GM18505 (cell line): ENCODE results near the gene TGIF2.
"Not testable (repeated sequence)": the region's sequence is repeated elsewhere in the genome, so short reads cannot be mapped to it uniquely, and the experiment has no call there.

ENCODE experiments used
- ATAC-seq: cut with Tn5 transposase; IDR thresholded peaks from one replicate; pipeline ENCODE4 v1.9.1; 2021; ENCODE audit not compliant: unreplicated experiment
- POLR2A ChIP-seq: IDR thresholded peaks from 4 replicates; pipeline ENCODE4 v1.6.1; 2011; ENCODE audit warnings: borderline replicate concordance; ENCODE audit not compliant: insufficient read depth, insufficient read length; ENCODE audit errors: extremely low read depth

Gene TGIF2

DNA sequence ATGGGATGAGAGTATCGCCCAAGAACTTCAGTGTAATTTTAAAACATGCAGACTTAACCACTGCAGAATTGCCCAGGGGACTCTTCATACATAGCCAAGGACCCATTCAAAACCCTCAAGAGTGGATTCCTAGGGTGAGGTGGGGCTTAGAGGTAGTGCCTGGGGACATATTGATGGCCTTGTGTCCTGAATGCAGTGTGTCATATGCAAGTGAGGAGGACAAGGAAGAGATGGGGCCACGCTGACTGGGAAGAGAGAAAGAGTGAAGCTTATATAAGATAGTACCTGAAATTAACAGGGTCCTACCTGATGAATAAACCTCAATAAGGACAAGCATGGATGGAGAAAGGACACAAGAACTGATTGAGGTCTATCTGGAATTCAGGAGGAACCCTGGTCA is 18.1 kb upstream of the TGIF2 start:
- TF ChIP-seq POLR2A = no peak
- ATAC-seq = no peak

DNA sequence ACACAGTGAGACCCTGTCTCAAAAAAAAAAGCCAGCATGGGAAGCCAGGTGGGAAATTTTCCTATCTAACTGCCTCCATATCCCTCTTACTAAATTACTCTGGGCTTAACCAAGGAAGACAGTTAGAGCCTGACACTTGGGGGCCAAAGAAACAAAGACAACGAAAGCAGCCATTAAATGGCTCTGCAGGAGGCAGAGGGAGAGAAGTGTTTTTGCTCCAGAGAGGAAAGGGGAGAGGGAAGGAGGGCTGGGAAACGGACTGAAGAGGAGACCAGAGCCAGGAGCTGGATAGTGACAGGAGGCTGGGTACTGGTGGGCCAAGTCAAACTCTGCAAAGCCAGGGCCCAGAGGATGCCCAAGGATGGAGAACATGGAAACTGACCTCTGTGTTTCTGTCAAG is 10.7 kb upstream of the TGIF2 start:
- TF ChIP-seq POLR2A = no peak
- ATAC-seq = no peak

DNA sequence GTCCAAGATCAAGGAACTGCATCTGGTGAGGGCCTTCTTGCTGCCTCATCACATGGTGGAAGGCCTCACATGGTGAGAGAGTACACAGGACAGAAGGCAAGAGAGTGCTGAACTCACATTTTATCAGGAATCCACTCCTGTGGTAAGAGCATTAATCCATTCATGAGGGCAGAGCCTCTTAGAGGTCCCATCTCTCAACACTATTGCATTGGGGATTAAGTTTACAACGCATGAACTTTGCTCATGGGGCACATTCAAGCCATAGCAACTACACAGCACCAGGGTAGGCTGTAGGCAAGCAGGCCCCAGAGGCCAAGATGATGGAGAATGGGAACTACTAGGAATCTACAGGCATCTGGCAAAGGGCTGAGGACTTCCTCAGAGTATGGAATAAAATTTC is 10.0 kb upstream of the TGIF2 start:
- TF ChIP-seq POLR2A = no peak
- no peak for ATAC-seq

DNA sequence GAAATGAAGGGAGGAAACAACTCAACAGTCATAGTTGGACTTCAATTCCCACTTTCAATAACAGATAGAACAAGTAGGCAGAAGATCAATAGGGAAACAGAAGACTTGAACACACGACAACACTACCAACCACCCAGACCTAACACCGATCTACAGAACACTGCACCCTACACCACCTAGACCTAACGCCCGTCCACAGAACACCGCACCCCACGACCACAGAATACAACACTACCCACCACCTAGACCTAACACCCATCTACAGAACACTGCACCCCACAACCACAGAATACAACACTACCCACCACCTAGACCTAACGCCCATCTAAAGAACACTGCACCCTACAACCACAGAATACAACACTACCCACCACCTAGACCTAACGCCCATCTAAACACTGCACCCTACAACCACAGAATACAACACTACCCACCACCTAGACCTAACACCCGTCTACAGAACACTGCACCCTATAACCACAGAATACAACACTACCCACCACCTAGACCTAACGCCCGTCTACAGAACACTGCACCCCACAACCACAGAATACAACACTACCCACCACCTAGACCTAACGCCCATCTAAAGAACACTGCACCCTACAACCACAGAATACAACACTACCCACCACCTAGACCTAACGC is 9.2 kb upstream of the TGIF2 start:
- ATAC-seq = not testable (repeated sequence)

DNA sequence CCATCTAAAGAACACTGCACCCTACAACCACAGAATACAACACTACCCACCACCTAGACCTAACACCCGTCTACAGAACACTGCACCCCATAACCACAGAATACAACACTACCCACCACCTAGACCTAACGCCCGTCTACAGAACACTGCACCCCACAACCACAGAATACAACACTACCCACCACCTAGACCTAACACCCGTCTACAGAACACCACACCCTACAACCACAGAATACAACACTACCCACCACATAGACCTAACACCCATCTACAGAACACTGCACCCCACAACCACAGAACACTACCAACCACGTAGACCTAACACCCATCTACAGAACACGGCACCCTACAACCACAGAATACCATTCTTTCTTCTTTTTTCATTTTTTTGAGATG is 8.7 kb upstream of the TGIF2 start:
- ATAC-seq = not testable (repeated sequence)

DNA sequence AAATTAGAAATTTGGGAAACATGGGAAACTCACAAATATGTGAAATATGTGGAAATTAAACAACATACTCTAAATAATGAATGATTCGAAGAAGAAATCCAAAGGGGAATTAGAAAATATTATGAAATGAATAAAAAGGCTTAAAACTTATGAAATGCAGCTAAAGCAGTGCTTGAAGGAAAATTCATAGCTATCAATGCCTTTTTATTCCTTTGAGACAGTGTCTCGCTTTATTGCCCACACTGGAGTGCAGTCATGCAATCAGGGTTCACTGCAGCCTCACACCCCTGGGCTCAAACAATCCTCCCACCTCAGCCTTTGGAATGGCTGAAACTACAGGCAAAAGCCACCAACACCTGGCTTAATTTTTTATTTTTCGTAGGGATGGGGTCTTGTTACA is 7.9 kb upstream of the TGIF2 start:
- no peak for TF ChIP-seq POLR2A

DNA sequence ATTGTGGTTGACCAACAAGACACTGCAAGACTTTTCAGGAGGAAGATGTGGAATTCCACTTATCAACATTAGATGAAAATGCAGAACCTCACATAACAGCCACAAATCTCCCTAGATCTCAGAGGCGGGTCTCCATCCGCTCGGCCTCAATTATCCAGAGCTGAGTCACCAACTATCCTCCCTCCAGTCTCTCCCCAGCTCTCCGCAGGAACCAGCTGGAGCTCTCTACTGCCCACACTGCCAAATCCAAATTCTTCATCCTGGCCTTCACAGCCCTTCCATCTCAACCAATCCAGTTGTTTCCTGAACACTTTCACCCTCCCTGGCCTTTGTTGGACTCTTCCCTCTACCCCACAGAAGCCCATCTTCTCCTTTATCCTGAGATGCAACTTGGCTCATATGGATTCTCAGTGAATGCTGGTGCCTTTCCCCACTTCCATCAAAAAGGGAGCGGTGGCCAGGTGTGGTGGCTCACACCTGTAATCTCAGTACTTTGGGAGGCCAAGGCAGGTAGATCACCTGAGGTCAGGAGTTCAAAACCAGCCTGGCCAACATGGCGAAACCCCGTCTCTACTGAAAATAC is 3.5 kb upstream of the TGIF2 start:
- no peak for ATAC-seq
- no peak for TF ChIP-seq POLR2A

More for the DNA sequence above, 7.9 kb upstream of the TGIF2 start:
- no peak for ATAC-seq

DNA sequence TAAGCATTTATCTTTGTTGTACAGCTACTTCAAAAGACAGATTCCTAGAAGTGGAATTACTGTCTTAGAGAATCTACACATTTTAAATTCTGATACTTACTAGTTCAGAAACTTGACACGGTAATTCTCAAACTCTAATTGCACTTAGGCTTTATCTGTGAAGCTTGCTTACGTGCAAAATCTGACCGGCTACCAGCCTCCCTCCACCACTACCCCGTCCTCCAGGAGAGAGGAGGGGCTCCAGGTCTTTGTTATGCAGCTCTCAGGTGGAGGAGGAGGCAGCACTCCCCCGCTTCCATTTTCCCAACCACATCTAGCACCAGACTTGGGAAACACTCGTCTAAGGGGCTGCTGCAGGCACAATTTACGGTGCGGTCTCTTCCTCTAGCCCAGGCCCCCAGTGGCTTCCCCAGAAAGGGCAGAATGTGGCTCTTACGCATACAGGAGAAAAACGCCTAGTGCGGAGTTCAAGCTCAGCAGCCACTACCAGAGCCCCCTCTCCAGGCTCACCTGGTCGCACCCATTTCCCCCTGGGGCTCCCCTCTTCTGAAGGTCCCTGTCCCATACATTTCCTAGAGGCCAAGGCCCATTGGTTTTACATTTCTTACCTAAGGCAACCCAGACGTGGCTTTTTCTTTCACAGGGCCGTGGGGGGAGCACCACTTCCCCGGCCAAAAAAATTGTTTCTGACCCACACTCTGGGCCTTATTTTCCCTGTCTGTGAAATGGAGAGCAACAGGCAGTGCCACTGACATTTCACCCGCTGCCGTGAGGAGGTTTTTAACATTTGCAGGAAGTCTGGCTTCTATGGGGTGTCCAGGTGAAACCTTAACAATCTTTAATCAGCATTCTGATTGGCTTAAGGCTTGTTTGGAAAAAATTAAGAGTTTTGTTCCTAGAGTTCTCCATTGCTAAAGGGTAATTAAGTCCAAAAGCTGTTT is 1.6 kb upstream of the TGIF2 start:
- TF ChIP-seq POLR2A = no peak
- ATAC-seq = no peak

DNA sequence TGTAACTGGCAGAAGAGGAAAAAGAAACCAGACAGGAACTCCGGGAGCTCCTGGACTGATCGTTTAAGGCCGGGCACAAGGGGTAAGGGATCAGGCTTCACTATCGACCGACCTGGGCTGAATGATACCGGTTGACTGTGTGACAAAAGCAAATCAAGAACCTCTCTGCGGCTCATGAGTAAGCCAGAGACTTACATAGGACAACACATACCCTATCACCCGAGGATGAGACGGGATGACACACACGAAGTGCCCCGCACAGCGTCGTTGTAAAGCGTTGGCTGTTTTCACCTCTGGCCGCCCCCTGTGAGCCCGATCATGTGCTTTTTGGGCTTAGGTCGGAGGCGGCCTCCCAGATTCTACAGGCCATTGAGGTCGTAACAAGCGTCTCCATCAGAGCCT is 695 bp upstream of the TGIF2 start:
- TF ChIP-seq POLR2A = no peak
- ATAC-seq = peak; percentile 16

DNA sequence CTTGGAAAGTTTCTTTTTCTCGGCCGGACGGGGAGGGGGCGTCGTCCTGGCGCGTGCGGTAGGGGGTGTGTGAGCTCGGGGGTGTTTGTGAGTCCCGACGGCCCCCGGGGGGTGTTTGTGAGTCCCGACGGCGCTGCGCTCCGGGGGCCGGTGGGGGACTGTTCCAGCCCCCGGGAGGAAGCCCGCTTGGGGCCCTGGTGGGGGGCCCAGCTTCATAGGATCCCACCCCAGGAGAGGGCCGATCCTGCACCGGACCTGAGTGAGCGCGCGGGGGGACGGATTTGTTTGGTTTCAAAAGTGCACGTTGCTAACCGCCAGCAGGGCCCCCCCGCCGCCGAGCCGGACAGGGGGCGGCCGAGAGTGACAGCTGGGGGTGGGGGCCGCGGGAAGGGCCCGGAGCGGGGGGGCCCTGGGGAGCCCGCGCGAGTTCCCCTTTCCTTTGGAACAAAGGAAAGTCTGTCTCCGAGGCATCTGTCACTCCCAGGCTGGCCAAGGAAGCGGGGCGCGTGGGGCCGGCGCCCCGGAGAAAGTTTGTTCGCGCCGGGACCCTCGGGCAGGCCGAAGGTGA is 485 bp downstream of the TGIF2 start:
- TF ChIP-seq POLR2A = no peak
- peak; percentile 1 for ATAC-seq

DNA sequence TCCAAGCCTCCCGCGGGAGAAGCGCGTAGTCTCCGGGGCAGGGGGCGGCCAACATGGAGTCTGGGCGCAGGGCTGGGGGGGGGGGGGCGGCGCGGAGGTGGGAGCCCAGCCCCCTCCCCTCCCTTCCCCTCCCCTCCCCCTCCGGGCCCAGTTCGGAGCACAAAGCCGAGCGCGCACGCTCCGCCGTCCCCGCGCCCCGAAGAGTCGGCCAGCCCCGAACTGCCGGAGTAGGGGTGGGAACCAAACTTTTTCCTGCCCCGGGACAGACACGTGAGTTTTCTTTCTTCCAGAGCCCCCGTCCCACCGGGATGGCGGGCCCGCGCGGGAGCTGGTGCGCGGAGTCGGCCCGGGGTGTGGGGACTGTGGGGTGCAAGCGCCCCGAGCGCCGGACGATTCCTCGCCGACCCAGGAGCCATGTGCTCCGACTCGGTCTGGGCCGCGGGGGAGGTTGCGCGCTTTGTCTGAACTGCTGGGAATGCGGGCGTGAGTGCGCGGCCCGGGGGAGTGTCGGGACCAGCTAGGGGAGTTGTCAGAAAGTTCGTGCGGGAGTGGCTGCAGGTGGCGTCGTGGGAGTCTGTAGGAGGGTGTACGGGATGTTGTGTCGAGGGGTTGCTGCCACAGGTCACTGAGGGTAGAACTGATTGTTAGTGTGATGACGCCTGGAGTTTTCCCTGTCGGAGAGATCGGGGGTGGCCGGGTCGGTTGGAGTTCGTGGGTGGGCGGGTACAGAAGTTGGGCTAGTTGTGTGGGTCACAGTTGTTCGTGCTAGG is 1.2 kb downstream of the TGIF2 start:
- TF ChIP-seq POLR2A = peak; percentile 13
- no peak for ATAC-seq

DNA sequence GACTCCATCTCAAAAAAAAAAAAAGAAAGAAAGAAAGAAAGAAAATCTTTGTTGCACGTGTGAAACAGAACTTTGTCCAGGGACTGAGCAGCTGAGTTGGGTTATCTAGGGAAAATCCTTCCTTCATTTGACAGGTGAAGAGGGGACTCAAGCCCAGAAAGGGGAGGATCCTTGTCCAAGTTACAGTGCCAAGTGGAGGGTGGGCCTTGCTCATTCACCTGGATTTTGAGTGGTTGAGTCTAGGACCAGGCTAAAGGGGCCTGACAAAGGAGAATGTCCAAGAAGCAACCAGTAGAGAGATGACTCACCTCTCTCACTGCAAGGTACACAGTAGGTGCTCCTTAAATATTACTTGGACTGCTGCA is 2.7 kb downstream of the TGIF2 start:
- no peak for TF ChIP-seq POLR2A
- ATAC-seq = no peak

DNA sequence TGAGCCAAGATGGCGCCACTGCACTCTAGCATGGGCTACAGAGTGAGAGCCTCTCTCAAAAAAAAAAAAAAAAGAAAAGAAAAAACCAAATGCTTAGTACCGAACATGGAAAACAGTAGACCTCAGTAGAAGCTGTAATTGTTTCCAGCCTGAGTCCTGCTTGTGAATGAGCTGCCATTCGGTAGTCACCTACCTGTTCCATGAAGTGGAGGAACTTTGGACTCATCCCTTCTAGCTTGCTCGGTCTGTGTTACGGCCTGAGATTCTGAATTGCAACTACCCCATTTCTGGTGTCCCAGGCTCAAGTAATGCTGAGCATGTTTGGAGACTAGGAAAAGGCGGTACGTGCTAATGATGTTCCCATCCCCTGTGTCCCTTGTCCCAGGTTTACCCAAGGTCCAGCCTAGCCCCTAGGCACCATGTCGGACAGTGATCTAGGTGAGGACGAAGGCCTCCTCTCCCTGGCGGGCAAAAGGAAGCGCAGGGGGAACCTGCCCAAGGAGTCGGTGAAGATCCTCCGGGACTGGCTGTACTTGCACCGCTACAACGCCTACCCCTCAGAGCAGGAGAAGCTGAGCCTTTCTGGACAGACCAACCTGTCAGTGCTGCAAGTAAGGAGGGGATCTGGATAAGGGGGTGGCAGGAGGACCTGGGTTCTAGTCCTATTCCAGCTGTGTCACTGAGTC is 5.1 kb downstream of the TGIF2 start:
- no peak for TF ChIP-seq POLR2A

More for the DNA sequence above, 5.1 kb downstream of the TGIF2 start:
- ATAC-seq = no peak
